ENCODE measurements around the gene AMDHD2.

Gene AMDHD2

DNA sequence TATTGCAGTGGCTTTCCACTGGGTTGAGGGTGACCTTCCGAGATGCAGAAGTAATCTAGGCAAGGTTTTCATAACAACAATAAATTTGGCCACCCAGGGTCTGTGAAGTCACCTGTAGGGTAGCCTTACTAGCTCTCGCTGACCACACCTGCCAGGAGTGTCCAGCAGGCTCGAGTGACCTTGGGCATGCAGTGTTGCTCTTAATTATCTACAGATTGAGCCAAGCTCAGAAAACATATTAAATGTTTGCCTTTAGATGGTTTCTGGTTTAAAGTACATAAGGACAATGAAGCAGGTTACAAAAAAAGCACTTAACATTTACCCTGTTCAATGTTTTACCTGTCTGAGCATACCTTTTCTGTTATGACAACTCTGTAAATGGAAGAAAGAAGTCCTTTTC lies 43.4 kb upstream of the AMDHD2 start:
- TF ChIP-seq CEBPB (IDR thresholded peaks at IDR 0.05): no peak
- TF ChIP-seq REST (IDR thresholded peaks at IDR 0.05; ENCODE audit: low read depth): no peak
- no peak for TF ChIP-seq USF1 (IDR thresholded peaks at IDR 0.05)
- TF ChIP-seq EP300 (IDR thresholded peaks at IDR 0.05; ENCODE audit: borderline replicate concordance): no peak
- TF ChIP-seq TAF1 (IDR thresholded peaks at IDR 0.05; ENCODE audit: low read depth): no peak
- no peak for TF ChIP-seq TCF12 (IDR thresholded peaks at IDR 0.05; ENCODE audit: low read depth)
- TF ChIP-seq RAD21 (IDR thresholded peaks at IDR 0.05; ENCODE audit: low read depth): no peak
- no peak for TF ChIP-seq EGR1 (IDR thresholded peaks at IDR 0.05)

- TF ChIP-seq YY1 (IDR thresholded peaks at IDR 0.05; ENCODE audit: low read depth): no peak
- TF ChIP-seq TCF12 (IDR thresholded peaks at IDR 0.05; ENCODE audit: low read depth): no peak
- no peak for TF ChIP-seq TAF1 (IDR thresholded peaks at IDR 0.05; ENCODE audit: low read depth)
- TF ChIP-seq TEAD4 (IDR thresholded peaks at IDR 0.05): no peak
- TF ChIP-seq EGR1 (IDR thresholded peaks at IDR 0.05): no peak
- no peak for TF ChIP-seq CEBPB (IDR thresholded peaks at IDR 0.05)
- no peak for TF ChIP-seq EP300 (IDR thresholded peaks at IDR 0.05; ENCODE audit: borderline replicate concordance)
- no peak for TF ChIP-seq NFIC (IDR thresholded peaks at IDR 0.05)
- TF ChIP-seq, protein P1, sequence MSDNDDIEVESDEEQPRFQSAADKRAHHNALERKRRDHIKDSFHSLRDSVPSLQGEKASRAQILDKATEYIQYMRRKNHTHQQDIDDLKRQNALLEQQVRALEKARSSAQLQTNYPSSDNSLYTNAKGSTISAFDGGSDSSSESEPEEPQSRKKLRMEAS (IDR thresholded peaks at IDR 0.05): no peak
- no peak for TF ChIP-seq USF1 (IDR thresholded peaks at IDR 0.05)
- no peak for TF ChIP-seq FOXM1 (IDR thresholded peaks at IDR 0.05; ENCODE audit: borderline replicate concordance, low read depth)
- TF ChIP-seq ZBTB7A (IDR thresholded peaks at IDR 0.05; ENCODE audit: low read depth): no peak
- no peak for TF ChIP-seq REST (IDR thresholded peaks at IDR 0.05; ENCODE audit: low read depth)
- TF ChIP-seq RAD21 (IDR thresholded peaks at IDR 0.05; ENCODE audit: low read depth): no peak
- no peak for TF ChIP-seq CREB1 (IDR thresholded peaks at IDR 0.05; ENCODE audit: low read depth)
Observed at GRCh38 chr16:2477327-2477726, 42.8 kb upstream of the AMDHD2 start.

DNA sequence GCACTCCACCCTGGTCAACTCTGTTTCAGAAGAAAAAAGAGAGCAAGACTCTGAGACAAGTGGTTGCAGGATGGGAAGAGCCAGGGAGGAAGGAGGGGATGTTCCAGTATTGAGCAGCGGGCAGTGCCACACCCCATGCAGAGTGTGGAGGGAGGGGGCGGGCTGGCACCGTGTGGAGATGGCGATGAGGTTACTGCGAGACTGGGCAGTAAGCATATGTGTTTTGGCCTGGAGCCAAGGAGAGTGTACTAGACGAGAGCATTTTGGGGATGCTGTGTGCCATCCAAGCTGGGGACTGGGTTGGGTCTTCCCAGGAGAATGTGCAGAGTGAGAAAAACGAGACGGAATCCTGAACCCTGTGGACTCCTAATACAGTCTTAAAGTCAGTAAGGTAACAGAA lies 41.9 kb upstream of the AMDHD2 start:
- TF ChIP-seq TAF1 (IDR thresholded peaks at IDR 0.05; ENCODE audit: low read depth) (no peak), RAD21 (IDR thresholded peaks at IDR 0.05; ENCODE audit: low read depth) (no peak), NFIC (IDR thresholded peaks at IDR 0.05) (no peak), YY1 (IDR thresholded peaks at IDR 0.05; ENCODE audit: low read depth) (no peak), USF1 (IDR thresholded peaks at IDR 0.05) (no peak)
- TF ChIP-seq, protein P1 (IDR thresholded peaks at IDR 0.05): no peak

DNA sequence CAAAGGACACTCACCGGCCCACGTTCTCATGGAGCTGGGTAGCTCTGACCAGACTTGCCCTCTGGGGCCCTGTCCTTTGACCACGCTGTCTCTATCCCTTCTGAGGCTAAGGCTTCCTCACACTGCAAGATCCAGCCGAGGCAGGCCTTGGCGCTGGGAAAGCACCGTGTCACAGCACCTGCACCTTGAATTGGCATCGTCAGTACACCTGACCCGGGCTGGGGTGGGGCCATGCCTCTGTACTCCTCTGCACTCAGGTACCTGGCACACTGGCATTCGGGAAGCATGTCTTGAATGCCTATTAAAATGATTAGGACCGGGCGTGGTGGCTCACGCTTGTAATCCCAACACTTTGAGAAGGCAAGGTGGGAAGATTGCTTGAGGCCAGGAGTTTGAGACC lies 39.2 kb upstream of the AMDHD2 start:
- TF ChIP-seq TCF12 (IDR thresholded peaks at IDR 0.05; ENCODE audit: low read depth) (no peak), CREB1 (IDR thresholded peaks at IDR 0.05; ENCODE audit: low read depth) (no peak), ZBTB7A (IDR thresholded peaks at IDR 0.05; ENCODE audit: low read depth) (no peak), TAF1 (IDR thresholded peaks at IDR 0.05; ENCODE audit: low read depth) (no peak), TEAD4 (IDR thresholded peaks at IDR 0.05) (no peak), USF1 (IDR thresholded peaks at IDR 0.05) (no peak), CEBPB (IDR thresholded peaks at IDR 0.05) (no peak), EGR1 (IDR thresholded peaks at IDR 0.05) (no peak), EP300 (IDR thresholded peaks at IDR 0.05; ENCODE audit: borderline replicate concordance) (no peak), YY1 (IDR thresholded peaks at IDR 0.05; ENCODE audit: low read depth) (no peak), RAD21 (IDR thresholded peaks at IDR 0.05; ENCODE audit: low read depth) (no peak), REST (IDR thresholded peaks at IDR 0.05; ENCODE audit: low read depth) (no peak)
- TF ChIP-seq, protein P1 (IDR thresholded peaks at IDR 0.05): no peak
